ENCODE results near the gene KCNA5. TPM values are rescaled to one million over a fixed set of nuclear protein-coding genes. Genes with fewer than 3 reads are reported as not detected.

Gene KCNA5
- total RNA-seq, 1 donor: not detected

DNA sequence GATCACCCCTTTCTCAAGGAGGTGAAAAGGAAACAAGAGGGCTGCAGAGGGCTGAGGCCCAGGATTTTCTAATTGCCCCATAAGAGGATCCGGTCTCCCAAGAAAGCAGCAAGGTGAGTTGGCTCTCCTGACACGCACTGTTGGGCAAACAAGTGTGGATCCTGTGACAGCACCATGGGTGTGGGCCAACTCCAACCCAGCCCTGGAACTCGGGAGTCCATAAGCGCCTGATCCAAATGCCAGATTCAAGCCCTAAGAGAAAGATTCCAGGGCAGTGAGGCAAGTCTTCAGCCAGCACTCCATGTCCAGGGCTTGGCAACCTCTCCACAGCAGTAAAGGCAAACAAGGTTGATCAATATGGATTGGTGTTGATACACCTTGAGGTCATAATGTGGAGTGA is 33.1 kb downstream of the KCNA5 start:
- DNase-seq (ENCODE audit: insufficient read length, low spot score, missing footprints): no peak
- H4K20me1 ChIP-seq (ENCODE audit: insufficient read depth, low read length): no peaks in the 10 kb centered on the region
- no peaks in the 10 kb centered on the region for H3K36me3 ChIP-seq (ENCODE audit: insufficient read depth, low read length)
- no peaks in the 10 kb centered on the region for H3K4me1 ChIP-seq (ENCODE audit: insufficient read depth, low read length)
- no peaks in the 10 kb centered on the region for H3K9me3 ChIP-seq (ENCODE audit: low read depth, low read length)
- no peak for TF ChIP-seq CTCF (IDR thresholded peaks at IDR 0.05; ENCODE audit: extremely low read depth, low read depth, low read length)
- no peak overlapping the region for H3K27ac ChIP-seq (ENCODE audit: low read depth, low read length)
- H3K79me2 ChIP-seq (ENCODE audit: insufficient read depth, low read length): no peaks in the 10 kb centered on the region
- peaks cover 3% of the 10 kb centered on the region for H3K27me3 ChIP-seq (ENCODE audit: insufficient read depth, low read length)
- no peak overlapping the region for H3K4me2 ChIP-seq (ENCODE audit: insufficient read depth, low read length)
- H2AFZ ChIP-seq (ENCODE audit: low read length): no peak overlapping the region
- no peak overlapping the region for H3K4me3 ChIP-seq (ENCODE audit: insufficient read depth, low read length)

DNA sequence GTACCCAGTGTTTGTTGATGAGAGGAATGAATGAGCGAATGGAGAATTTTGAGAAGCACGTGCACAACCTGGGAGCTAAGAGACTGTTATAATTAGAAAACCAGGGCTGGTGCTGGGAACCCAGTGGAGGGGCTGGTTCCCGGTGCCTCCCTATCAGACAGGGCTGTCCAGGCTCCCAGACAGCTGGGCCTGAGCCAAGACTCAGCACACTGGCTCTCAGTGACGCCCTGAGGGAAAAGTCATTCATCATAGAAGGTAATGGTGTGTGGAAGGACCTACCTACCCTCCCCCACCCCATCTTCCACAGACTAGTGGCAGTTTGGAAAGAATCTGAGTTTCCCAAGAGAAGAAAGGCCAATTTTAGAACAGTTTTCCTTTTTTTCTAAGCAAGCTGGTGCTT is 34.7 kb downstream of the KCNA5 start:
- Histone ChIP-seq H3K79me2 (ENCODE audit: insufficient read depth, low read length) (no peaks in the 10 kb centered on the region), H4K20me1 (ENCODE audit: insufficient read depth, low read length) (no peaks in the 10 kb centered on the region), H3K9me3 (ENCODE audit: low read depth, low read length) (no peaks in the 10 kb centered on the region), H3K27ac (ENCODE audit: low read depth, low read length) (no peak overlapping the region), H3K36me3 (ENCODE audit: insufficient read depth, low read length) (no peaks in the 10 kb centered on the region), H3K4me2 (ENCODE audit: insufficient read depth, low read length) (no peak overlapping the region), H3K4me3 (ENCODE audit: insufficient read depth, low read length) (no peak overlapping the region), H2AFZ (ENCODE audit: low read length) (no peak overlapping the region), H3K27me3 (ENCODE audit: insufficient read depth, low read length) (peaks cover 3% of the 10 kb centered on the region), H3K4me1 (ENCODE audit: insufficient read depth, low read length) (peaks cover 2% of the 10 kb centered on the region)
- TF ChIP-seq CTCF (IDR thresholded peaks at IDR 0.05; ENCODE audit: extremely low read depth, low read depth, low read length): no peak
- DNase-seq (ENCODE audit: insufficient read length, low spot score, missing footprints): no peak

GRCh38 chr12:5081016-5081415 is 37.3 kb downstream of the KCNA5 start:
- H3K27ac ChIP-seq (ENCODE audit: low read depth, low read length): no peak overlapping the region

More at GRCh38 chr12:5081016-5081415, 37.3 kb downstream of the KCNA5 start:
- H3K27me3 ChIP-seq (ENCODE audit: insufficient read depth, low read length): peaks cover 3% of the 10 kb centered on the region
- TF ChIP-seq CTCF (IDR thresholded peaks at IDR 0.05; ENCODE audit: extremely low read depth, low read depth, low read length): no peak
- no peak overlapping the region for H3K4me2 ChIP-seq (ENCODE audit: insufficient read depth, low read length)
- H3K4me3 ChIP-seq (ENCODE audit: insufficient read depth, low read length): no peak overlapping the region
- H3K9me3 ChIP-seq (ENCODE audit: low read depth, low read length): no peaks in the 10 kb centered on the region
- H3K79me2 ChIP-seq (ENCODE audit: insufficient read depth, low read length): no peaks in the 10 kb centered on the region
- no peaks in the 10 kb centered on the region for H3K36me3 ChIP-seq (ENCODE audit: insufficient read depth, low read length)
- peaks cover 7% of the 10 kb centered on the region for H3K4me1 ChIP-seq (ENCODE audit: insufficient read depth, low read length)
- no peaks in the 10 kb centered on the region for H4K20me1 ChIP-seq (ENCODE audit: insufficient read depth, low read length)
- no peak for DNase-seq (ENCODE audit: insufficient read length, low spot score, missing footprints)
- no peak overlapping the region for H2AFZ ChIP-seq (ENCODE audit: low read length)
